Activated CD4-positive, alpha-beta T cell treated with anti-CD3 and anti-CD28 coated beads, Interleukin-2, Interleukin-4, amounts not matched to agents 100 ng/mL and 50 ng/mL, durations not matched to agents 16 hours and 8 hours (primary cell): Measurements from ENCODE around the gene ENOSF1.
"Not testable (repeated sequence)": the region's sequence is repeated elsewhere in the genome, so short reads cannot be mapped to it uniquely, and the experiment has no call there.

Experiments used
- DNase-seq: peaks from one replicate; pipeline ENCODE4 v3.0.0-alpha.2; 2020; ENCODE audit warnings: low spot score

Gene ENOSF1, protein sequence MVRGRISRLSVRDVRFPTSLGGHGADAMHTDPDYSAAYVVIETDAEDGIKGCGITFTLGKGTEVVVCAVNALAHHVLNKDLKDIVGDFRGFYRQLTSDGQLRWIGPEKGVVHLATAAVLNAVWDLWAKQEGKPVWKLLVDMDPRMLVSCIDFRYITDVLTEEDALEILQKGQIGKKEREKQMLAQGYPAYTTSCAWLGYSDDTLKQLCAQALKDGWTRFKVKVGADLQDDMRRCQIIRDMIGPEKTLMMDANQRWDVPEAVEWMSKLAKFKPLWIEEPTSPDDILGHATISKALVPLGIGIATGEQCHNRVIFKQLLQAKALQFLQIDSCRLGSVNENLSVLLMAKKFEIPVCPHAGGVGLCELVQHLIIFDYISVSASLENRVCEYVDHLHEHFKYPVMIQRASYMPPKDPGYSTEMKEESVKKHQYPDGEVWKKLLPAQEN

DNA sequence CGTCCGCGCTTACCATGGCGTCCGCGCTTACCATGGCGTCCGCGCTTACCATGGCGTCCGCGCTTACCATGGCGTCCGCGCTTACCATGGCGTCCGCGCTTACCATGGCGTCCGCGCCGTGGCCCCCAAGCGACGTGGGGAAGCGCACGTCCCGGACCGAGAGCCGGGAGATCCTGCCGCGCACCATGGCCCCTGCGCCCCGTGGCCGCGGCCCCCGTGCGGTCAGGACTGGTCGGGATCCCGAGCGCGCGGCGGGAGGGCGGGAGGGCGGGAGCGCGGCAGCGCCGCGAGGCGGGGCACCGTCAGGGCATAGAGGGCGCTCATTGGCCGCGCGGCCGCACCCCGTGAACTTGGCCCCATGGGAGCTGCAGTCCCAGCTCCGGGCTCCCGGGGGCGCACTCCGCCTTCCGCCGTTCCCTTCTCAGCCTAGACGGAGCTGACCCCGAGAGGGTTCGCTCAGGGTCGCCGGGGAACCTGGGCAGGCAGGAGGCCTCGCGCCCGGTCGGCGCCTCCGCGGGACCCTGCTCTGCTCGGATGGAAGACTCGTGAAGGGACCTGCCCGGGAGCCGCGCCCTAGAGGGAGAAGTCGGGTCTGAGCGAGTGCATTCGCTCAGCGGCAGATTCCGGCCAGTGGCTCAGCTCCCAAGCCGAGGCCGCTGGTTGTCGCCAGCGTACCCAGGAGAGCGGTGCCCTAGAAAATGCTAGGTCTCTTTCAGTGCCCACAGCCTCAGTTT is at the start of gene ENOSF1:
Gene ENOSF1 (minus strand): TSS at position 230 of the 734 bp plus-strand sequence. CDS start 43 bp downstream, at position 187.
- peak; percentile 91 for DNase-seq

DNA sequence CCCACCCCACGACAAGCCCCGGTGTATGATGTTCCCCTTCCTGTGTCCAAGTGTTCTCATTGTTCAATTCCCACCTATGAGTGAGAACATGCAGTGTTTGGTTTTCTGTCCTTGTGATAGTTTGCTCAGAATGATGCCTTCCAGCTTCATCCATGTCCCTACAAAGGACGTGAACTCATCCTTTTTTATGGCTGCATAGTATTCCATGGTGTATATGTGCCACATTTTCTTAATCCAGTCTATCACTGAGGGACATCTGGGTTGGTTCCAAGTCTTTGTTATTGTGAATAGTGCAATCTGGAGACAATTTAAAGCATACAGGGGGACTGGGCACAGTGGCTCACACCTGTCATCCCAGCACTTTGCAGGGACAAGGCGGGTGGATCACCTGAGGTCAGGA is 47.4 kb upstream of the ENOSF1 start:
- not testable (repeated sequence) for DNase-seq

DNA sequence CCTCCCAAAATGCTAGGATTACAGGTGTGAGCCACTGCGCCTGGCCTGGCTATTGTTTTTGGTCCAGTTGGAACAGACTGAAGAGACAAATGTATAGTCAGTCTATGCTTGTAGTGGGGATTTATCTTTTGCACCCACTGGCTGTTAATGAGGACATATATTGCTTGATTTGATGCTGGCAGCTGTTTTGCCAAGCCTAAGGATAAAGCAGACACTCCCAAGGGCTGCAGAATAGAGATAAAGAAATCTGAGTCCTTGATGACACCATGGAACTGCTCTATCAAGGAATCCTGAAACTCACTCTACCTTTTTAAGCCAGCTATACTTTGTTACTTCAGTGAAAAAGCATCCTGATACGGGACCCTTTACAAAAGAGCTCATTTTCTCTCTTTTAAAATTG is 43.1 kb upstream of the ENOSF1 start:
- DNase-seq: no peak

DNA sequence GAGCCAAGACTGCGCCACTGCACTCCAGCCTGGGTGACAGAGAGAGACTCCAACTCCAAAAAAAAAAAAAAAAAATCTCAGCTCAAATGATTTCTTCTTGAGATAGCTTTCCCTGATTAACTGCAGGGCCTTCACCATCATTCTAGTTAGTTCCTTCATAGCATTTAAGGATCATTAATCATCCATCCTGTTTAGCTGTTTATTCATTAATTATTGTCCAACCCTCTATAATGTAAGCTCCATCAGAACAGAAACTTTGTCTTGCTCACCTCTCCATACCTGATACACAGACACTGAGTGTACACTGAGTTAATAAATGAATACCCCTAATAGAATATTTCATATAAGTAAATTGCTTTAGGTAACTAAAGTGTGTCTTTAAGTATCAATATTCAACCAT is 42.2 kb upstream of the ENOSF1 start:
- DNase-seq: no peak

DNA sequence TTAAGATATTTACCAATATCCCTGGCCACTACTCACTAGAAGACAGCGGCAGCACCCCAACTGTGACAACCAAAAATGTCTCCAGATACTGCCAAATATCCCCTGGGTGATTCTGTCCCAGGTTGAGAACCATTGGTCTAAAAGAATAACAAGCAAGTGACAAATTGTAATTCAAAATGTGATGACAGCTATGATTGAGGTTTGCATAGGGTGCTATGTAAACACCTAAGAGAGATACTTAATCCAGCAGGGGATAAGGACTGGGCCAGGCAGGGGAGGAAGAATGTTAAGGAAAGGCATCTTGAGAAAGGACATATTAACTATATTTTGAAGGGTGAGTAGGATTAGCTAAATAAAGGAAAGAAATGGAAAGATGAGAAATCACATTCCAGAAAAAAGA is 38.0 kb upstream of the ENOSF1 start:
- DNase-seq: no peak

DNA sequence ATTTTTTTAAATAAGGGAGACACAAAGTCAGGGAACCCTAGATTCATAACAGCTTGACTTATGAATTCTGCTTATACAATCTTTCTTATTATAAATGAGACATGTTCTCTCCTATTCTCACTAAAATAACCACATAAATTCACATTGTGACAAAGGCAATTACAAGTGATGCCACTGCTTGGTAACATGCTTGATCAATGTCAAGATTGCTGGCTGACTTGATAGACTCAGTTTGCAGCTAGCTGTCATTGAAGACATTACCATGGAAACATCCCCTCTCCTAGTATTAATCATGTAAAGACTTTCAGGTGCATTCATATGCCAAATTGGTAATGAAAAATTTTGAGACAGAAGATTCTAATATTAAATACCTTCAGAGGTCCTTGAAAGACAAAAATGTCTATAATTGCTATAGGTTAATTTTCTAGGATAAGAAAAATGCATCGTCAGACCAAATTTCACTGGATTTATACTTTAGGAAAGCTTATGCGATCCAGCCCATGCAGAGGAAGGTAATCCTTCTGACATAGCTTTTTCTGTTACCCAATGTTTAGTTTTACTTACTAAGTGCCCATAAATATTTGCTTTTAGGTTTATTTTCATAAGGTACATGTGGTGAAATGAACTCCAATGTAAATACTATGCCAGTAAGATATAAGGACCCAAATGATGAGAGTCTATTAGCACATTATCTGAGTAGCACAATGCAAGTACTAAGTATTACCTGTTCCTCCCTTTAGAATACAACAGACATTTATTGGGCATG is 32.6 kb upstream of the ENOSF1 start:
- no peak for DNase-seq

DNA sequence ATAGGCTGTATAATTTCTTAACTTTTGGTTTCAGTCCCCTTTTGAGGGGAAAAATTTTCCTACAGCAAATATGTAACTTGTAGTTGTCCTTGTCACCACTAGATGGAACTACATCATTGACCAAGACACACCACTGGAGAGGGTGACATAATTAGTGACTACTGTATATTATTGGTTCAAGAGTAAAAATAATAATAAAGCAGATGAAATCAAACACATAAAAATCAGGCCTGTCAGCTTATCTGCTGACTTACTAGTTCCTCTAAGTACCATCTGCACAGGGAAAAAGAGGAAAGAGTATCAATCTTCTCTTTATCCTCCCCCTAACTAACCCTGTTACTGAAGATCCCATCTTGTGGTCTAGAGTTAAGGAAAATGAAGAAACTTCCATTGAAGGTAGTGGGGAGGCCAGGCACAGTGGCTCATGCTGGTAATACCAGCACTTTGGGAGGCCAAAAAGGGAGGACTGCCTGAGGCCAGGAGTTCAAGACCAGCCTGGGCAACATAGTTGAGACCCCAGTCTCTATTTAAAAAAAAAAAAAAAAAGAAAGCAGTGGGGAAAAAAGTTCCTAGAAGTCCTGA is 29.6 kb upstream of the ENOSF1 start:
- DNase-seq: peak; percentile 53

DNA sequence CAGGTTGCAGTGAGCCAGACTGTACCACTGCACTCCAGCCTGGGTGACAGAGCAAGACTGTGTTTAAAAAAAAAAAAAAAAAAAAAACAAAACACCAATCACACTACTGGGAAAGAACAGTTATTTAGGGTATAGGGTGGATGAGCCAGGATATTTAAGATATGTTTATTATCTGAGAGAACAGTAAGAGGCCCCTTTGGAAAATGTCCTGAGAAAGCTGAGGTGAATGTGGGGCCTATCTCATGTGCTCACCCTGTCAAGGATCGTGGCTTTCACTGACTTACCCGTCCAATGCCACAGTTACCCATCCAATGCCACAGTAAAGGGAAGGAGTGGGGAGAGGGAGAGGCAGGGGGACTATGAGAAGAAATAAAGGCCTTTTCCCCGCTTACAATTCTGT is 19.9 kb upstream of the ENOSF1 start:
- no peak for DNase-seq

DNA sequence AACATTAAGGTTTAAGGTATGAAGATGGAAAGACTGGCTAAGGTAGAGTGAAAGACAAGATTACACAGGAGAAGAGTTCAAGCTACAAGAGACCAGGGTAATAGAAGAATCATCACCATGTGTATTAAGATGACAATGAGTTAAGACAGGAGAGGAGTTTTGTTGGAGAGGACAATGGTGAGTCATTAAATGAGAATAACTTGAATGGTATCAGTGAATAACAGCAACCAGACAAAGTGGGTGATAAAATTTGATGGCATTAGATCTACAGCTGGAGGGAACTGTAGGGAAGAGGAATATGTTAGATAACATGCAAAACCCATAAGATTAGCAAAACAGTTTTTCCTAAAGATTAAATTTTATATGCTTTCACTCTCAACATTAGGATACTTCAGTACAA is 18.8 kb upstream of the ENOSF1 start:
- DNase-seq: no peak

DNA sequence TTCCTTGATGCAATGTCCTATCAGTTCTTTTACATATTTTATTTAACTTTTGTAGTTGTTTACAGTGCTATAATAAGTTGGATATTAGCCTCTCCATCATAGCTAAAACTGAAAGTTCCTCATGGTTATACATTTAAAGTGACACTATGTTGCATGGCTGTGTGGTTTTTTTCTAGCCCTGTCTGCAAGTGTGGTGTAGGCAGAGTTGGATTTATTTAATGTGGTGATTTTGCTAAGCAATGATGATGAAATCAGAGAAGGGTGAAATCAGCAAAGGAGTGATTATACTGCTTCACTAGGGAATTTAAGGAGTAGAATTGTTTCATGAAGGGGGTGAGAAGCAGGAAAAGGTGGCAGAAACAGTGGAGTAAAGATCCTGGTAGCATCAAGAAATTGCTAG is 18.3 kb upstream of the ENOSF1 start:
- DNase-seq: no peak

DNA sequence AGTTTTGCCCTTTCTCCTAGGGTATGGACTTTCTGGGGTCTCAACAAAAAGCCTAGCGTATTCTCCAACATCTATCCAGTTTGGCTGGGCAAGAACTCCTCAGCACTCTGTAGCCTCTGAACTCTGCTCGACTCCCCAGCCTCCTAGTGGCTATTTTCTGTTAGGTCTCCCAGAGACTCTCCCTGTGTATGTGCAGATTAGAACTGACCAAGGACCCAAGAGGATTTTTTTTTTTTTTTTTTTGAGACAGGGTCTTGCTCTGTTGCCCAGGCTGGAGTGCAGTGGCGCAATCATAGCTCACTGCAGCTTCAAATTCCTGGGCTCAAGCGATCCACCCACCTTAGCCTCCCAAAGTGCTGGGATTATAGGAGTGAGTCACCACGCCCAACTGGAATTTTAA is 17.7 kb upstream of the ENOSF1 start:
- not testable (repeated sequence) for DNase-seq

DNA sequence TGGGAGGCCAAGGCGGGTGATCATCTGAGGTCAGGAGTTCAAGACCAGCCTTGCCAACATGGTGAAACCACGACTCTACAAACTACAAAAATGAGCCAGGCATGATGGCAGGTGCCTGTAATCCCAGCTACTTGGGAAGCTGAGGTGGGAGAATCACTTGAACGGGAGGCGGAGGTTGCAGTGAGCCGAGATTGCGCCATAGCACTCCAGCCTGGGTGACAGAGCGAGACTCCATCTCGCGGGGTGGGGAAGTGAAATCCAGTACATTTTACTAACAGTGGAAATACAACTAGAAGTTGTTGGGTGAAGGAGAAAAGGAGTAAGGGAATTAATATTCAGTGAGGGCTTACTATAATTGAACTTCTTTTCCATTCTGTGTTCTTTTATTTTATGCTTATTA is 13.2 kb upstream of the ENOSF1 start:
- no peak for DNase-seq

DNA sequence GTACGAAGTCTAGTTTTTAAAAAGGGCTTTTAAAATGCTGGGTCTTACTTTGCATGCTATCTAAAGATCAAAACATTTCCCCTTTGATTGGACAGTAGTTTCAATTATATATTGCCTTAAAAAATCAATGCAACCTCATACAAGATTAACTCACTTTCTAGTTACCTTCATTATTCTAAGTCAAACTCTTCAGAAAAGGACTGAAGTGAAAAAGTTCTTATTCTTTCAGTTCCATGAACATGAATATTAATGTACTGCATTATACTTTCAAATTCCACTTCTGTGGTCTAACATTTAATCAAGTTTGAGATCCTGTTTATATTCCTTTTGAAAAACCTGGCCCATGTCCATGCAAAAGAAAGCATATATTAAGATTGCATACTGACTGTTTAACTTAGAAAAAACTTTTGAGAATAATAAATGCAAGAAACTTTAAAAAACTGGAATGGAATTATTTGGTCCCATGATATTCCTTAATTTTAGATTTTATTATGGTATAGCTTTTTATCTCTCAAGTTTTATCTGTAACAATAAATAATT is 11.2 kb upstream of the ENOSF1 start:
- DNase-seq: no peak

DNA sequence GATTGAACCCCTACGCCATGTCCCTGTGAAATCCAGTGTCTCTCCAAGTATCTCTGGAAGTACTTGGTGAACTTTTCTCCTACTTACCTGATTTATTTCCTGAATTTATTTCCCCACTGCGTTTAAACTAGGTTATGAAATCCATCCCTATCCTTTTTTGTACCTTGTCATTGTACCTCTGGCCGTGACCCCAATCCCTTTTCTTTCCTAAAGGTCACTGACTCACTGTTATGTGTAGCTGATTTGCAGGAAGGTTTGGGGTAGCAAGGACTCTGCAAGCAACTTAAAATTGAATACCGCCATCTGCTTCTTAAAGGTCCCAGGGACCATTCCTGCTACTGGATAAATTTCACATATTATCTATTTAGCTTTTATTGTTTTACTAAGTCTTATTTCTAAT is 4.6 kb upstream of the ENOSF1 start:
- no peak for DNase-seq

DNA sequence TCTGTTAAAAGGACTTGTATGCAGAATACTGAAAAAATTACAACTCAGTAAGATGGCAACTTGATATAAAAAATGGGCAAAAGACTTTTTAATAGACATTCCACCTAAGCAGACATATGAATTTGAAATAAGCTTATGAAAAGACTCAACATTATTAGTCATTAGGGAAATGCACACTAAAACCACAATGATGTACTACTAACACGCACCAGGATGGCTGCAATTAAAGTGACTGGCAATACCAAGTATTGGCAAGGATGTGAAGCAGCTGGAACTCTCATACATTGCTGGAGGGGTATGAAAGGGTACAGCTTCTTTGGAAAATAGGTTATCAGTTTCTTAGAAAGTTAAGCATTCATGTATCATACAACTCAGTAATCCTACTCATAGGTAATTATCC is 3.2 kb upstream of the ENOSF1 start:
- peak; percentile 59 for DNase-seq

DNA sequence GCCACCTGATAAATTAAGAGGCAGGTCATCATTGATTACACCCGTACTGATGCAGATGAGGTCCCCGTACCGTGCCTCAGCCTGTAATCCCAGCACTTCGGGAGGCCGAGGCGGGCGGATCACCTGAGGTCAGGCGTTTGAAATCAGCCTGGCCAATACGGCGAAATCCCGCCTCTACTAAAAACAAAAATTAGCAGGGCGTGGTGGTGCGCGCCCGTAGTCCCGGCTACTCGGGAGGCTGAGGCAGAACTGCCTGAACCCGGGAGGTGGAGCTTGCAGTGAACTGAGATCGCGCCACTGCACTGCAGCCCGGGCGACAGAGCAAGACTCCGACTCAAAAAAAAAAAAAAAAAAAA is 683 bp upstream of the ENOSF1 start:
- no peak for DNase-seq

DNA sequence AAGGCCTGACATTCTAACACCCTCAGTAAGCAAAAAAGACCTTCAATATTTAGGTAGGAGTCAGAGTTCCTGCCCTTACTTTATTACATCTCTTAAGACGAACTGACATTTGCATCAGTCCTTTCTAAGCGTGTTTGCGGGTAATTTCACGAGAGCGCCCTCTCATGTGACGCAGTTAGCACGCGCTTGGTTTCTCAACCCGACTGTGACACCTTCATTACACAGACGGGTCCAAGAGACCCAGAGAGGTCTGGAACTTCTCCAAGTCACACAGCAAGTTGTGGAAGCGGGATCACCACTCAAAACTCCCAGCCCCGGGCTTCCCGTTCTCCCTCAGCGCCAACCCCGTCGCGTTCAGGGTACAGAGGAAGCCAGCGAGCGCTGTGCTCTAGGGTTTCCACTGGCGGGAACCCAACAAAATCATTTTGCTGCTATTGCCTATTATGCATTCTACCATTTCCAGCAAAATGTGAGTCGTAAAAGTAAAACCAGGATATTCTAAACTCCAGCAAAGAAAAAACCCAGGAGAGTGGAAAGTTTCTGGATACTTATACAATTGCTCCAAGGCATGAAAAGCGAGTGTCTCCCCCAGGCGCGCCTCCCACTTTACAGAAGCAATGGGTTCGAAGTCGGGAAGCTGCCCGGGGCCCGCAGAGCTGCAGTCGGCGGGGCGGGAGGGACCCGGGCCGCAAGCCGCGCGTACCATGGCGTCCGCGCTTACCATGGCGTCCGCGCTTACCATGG is 601 bp downstream of the ENOSF1 start:
- peak; percentile 82 for DNase-seq

DNA sequence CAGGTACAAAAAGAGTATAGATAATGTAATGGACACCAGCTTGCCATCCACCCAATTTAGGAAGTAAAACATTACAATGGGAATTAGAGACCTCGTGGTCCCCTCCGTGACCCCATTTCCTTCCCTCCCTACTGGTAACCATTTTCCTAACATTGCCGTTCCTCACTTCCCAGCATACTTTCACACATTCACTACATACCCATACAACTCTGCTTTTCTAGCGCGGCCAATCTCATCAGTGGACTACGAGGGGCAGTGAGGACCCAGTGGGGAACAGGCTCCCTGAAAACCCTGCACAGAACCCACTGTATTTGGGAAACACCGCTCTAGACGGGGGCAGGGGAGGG is 1.1 kb downstream of the ENOSF1 start:
- no peak for DNase-seq

DNA sequence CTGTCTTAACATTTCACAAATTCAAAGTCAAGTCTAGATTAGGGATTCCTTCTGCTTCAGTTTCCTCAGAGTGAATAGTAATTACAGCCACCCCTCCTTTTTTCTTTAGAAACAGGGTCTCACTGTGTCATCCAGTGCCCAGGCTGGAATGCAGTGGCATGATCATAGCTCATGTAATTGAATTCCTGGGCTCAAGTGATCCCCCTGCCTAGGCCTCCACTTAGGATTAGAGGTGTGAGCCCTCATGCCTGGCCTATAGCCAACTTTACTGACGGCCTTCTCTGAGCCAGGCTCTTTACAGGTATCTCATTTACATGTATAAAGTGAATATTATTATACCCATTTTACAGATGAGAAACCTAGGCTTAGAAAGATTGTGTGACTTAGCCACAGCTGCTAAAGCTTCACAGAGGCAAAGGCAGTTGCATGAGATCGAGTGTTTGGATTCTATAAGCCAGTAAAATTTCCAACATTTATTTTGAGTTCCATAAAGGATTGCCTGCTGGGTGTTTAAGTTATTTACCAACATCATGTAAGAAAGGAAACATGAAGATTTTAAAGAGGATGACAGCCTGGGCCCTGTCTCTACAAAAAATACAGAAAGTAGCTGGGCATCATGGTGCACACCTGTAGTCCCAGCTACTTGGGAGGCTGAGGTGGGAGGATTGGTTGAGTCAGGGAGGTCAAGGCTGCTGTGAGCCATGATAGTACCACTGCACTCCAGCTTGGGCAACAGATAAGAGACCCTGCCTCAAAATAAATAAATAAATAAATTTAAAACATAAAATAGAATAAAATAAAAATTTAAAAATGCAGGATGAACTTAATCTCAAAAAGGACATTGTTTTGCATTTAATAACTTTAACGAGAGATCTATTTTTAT is 1.8 kb downstream of the ENOSF1 start:
- no peak for DNase-seq

DNA sequence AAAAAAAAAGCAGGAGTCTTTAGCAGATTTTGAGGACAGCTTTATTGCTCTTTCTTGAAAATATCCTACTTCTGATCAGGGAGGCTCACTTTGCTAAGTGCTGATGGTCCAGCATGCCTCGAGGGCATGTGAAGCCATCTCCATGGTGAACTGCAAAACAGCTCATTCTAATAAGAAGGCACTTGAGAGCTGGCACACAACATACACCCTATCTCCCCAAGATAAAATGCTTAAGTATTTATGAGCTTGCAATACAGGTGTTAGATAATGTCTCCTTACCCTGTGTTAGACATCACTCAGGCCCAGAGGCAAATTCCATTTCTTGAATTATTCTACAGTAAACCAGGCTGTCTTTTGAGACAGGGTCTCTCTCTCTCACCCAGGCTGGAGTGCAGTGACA is 2.7 kb downstream of the ENOSF1 start:
- no peak for DNase-seq

DNA sequence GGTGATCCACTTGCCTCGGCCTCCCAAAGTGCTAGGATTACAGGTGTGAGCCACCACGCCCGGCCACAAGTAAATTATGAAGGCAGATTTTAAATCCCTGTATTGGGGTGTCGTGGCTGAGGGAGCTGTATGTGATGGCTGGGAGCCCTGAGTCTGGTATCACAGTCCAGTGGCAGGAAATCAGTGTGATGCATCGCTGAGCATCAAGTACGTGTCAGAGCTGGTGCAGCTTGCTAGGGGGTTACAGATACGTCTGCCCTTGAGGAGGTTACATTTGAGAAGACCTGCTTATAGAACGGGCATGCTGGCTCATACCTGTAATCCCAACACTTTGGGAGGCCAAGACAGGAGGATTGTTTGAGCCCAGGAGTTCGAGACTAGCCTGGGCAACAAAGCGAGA is 4.3 kb downstream of the ENOSF1 start:
- DNase-seq: no peak
